GM21786 (cell line): ENCODE results near the gene RNF11.

ENCODE experiments used
- ATAC-seq: cut with Tn5 transposase; IDR thresholded peaks from one replicate; pipeline ENCODE4 v1.9.1; 2021; ENCODE audit not compliant: unreplicated experiment

The RNF11 gene

DNA sequence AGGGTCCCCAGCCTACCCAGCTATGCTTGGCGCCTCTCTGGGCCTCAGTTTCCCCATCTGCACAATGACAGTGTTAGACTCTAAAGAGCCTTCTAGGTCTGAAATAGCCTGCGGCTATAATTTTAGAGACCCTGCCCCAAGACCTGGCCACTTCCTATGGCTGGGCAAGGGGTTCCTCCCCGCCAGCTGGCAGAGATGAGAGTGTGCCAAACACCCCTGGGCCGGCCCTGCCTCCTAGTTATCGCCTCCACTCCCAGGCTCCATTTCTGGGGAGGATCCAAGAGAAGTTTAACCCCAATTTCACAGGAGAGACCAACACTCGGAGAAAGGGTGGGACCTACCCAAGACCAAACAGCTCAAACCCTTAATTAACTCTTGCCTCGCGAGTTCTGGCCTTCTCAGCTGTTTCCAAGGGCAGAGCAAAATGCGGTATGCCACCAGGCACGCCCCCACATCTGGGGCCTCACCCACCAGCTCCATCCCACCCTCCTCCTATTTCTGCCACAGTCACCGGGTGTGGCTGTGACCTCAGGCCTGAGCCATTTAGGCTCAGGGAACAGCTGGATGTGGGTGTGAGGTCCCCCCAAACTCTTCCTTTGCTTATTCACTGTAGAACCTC, 58.6 kb downstream of the RNF11 start:
- ATAC-seq, result no peak

DNA sequence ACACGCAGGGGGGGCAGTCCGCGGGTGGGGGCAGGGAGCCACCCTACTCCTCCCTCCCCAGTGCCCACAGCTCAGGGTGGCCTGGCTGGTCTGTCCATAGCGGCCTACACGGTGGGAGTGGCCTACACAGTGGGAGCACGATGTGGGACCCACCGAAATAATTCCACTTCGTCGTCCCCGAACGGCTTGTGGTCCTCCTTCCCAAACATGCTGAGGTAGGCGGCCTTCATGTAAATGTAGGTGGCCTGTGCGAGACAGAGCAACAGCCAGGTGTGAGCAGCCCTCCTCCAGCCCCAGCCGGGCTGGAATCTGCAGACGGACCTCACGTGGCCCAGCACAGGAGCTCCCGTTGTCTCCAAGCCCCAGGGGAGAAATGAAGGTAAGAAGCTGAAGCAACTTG, 59.9 kb downstream of the RNF11 start:
- no peak for ATAC-seq

DNA sequence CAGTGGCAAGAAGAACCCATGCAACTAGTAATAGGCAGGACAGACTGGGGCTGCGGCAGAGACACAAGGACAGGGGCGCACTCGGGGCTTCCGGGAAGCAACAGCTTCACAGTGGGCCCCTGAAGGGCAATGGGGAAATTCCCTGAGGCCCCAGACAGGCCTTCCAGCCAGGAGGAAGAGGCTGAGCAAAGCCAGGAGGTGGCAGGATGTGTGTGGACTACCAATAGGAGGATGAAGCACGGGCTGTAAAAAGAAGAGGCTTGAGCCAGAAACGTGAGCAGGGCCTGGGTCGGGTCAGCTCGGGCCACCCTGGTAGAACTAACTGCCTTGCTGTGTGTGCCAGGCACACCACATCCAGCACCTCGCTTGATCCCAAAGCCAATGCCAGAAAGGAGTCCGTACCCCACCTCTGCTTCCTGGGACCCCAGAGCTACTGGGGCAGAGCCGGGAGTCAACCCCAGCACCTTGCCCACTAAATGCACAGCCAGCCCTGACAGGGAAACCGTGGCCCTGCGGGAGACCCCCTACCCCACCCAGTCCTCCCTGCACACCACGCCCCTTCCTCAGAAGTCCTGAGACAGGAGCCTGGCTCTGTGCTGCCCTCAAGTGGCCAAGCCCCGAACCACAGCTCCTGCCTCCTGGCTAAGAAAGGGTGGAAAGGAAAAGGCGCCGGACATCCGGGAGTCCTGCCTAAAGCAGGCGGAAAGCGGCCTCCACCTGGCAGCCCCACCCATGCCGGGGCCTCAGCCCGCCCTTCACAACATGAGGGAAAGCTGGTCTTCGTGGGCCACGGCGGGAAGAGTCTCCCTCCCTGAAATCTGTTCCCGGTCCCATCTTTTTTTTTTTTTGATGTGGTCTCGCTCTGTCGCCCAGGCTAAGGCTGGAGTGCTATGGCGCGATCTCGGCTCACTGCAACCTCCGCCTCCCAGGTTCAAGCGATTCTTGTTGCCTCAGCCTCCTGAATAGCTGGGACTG, 60.6 kb downstream of the RNF11 start:
- ATAC-seq, result peak; percentile 54

DNA sequence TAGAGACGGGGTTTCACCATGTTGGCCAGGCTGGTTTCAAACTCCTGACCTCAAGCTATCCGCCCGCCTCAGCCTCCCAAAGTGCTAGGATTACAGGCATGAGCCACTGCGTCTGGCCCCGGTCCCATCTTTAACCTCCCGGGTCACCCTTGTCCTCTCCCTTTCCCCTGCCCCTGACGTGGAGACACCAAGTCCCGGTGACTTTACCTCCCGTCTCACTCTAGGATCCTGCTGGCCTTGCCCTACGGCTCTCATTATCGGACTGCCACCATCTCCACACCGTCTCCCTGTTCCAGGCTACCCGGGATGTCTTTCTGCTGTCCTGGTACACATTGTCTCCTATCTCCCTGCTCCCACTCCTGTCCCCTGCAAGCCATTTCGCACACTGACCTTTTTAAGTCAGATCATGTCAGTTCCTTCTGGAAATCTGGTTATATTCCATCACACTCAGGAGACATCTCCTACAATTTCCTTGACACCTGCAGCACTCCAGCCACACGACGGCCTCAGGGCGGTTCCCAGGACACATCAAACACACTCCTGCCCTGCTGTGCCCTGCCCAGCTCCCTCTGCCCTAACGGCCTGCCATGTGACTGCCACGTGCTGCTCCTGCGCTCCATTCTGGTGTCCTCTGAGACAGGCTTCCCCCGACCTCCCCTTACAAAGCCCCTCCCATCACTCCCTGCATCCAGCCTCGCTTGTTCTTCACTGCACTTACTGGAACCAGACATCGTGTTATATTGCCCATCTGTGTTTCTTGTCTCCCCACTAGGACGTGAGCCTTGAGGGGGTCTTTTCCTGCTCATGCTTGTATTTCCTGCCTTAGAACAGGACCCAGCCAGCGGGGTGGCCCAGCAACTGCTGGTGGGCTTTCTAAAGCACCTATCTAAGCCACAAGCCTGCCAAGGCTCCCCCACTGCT, 61.6 kb downstream of the RNF11 start:
- ATAC-seq, result no peak

DNA sequence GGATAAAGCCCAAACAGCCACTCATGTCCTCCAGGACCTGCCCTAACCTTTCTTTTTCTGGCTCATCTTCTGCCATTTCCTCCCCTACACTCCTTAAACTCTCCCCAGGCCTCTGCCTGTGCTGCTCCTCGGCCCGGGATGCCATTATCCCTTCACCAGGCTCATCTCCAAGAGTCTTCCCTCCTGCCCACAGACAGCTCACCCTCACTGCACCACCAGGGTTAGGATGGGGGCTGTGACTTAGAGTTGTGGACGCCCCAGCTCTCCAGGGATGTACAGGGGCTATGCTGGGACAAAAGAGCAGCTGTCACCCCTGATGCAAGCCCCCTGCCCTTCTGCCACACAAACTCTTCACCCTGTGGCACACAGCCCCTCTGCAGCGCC, 62.2 kb downstream of the RNF11 start:
- ATAC-seq, result no peak

DNA sequence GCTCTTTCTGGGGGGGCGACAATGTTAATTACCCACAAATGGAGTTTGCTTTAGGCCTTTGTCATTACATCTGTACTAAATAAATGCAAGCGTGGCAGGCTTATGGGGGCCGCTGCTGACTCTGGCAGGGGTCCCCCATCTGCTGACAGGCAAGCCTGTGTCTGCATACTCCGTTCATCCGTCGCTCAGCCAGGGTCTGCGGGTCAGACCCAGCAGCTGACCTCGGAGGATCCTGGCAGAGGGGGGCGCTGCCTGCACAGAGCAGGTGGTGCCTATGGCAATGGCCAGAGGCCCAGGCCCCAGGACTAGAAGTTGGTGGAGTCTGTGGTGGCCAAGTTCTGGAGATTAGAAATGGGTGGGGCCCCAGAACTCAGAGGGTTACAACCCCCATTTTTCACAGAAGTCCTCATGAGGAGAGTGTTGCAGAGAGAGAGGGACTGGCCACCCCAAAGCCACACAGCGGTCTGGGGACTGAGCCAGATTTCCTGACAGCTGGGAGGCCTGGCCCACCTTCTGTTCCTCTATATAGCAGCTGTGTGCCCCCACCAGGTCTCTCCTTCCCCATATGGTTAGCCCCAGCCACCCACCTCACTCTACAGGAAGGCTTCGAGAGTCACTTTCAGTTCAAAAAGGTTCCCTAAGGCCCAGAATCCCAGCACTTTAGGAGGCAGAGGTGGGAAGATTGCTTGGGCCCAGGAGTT, 63.3 kb downstream of the RNF11 start:
- no peak for ATAC-seq

DNA sequence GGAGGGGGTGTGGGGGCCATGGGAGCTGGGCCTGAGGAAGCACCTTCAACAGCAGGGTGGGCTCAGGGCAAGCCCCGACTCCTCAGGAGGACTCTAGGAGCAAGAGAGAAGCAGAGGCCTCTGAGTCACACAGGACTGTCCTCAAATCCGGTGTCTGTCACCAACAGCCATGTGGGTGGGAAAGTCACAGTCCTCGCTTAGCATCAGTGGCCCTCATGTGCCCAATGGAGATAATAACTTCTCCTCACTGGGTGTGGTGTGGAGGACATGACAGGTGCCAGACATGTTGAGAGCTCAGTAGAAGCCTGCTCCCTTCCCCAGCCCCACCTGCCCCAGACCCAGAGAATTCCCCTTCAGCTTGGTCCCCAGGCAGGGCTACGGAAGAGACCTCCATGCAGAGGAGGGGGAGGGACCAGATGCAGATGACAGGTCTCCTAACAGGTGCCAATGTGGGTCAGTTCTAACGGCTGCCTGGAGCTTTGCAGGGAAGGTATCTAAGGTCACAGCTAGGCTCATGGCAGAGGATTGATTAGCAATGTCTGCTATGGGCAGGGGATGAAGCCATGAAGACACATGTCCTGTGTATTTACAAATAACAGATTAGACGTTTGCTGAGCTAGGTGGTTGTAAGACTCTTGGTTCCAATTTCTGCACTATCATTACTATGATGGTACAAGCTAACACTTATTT, 64.1 kb downstream of the RNF11 start:
- ATAC-seq, result no peak

DNA sequence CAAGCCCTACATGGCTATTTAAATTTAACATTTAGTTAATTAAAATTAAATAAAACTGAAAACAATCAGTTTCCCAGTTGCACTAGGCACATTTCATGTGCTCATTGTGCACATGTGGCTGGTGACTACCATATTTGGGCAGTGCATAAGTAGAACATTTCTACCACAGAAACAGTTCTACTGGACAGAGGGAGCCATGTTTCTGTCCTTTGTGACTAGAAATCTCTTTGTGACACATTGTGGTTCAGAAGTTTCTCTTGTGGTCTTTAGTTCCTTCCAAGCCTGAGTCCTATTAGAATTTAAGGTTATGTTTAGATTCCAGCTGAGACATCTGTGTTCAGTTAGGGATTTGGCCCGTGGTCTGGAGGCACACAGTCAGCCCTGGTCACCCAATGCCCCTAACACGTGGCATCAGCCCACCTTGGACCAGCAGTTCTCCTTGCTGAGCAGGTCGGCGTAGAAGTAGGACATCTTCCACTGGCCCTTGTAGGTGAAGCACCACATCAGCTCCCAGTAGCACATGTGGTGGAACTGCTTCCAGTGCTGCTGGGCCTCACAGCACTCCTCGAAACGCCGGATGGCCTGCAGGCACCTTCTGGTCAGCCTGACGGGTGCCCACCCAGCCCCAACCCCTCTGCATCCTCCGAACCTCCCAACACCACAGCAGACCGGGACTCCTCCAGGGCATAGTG, 65.2 kb downstream of the RNF11 start:
- peak; percentile 31 for ATAC-seq

DNA sequence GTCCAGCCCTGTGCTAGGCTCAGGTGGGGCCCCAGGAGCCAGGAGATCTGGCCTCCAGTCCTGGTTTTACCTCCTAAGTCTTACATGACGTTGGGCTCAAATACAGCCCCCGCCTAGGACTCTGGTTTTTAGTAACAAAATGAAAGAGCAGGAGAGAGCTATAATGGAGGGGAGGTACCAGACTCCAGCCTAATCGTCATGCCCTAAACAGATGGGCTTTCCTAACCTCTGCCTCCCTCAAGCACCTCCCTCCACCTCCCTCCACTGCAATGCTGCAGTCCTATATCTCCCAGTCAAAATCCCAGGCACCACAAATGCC, 65.7 kb downstream of the RNF11 start:
- peak; percentile 6 for ATAC-seq

DNA sequence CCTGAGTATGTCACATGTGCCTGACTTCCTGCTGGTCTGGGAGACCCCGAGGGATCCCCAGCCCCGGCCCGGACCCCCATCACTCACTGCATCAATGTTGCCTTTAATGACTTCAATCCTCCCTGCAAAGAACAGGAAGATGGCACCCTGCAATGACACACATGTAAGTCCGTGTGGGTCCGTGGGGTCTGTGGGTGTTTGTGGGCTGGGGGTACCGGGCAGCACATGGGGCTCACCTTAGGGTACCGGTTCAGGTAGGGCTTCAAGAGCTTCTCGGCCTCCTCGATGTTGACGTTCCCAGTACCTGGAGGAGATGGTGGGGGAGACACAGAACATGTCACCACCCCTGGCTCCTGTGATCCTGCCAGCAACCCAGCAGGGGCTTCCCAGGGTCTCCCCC, 66.2 kb downstream of the RNF11 start:
- no peak for ATAC-seq

DNA sequence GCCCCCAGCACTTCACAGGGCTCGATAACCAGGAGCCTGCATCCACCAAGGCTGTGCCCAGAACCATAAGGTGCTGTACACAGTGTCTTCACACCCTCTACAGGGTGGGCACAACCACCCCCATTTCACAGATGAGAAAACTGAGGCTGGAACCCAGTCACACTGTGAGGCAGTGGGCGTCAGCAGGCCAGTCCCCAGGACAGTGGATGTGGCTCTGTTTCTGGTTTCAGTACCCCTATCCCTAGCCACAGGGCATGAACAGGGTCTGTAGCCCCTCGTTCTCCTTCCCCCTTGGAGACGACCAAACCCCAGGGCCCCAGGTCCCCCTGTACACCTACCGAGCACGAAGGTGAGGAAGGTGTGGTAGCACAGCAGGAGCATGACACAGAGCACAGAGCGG, 66.7 kb downstream of the RNF11 start:
- ATAC-seq, result no peak

DNA sequence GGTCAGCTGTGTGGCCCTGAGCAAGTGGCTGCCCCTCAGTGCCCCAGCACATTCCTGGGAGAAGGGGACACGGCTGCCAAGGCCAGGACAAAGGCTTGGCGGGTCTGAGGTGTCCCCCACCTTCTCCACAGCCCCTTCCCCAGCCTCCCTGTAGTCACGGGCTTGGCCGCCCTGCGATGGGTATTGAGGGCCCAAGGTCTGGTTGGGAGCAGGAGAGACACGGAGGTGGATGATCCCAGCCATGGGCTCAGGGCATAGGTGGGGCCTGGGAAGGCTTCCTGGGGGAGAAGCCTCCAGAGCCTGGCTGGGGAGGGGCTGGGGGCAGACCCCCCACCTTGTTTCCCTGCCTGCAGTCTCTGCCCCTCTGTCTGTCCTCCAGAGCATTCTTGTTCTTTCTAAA, 67.2 kb downstream of the RNF11 start:
- ATAC-seq, result no peak

DNA sequence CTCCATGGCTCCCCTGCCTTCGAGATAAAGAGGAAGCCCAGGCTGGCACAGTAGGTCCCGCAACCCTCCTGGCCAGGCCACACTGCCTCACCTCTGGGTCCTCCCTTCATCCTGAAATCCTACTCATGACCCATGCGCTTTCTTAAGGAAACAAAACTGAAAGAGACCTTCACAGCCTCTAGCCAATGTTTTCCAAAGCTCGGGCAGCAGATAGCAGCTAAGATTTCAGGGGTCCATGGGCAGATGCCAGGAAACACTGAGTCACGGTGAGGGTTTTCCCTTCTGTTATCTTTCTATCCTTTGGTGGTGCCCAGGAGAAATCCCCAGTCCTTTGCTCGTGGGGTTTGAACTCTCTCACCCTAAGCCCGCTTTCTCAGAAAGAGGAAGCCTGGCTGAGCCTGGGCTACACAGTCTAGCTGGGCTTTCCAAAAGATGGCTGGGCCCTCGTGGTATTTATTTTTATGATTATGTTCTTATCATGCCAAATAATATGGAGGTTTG, 67.7 kb downstream of the RNF11 start:
- ATAC-seq, result no peak

DNA sequence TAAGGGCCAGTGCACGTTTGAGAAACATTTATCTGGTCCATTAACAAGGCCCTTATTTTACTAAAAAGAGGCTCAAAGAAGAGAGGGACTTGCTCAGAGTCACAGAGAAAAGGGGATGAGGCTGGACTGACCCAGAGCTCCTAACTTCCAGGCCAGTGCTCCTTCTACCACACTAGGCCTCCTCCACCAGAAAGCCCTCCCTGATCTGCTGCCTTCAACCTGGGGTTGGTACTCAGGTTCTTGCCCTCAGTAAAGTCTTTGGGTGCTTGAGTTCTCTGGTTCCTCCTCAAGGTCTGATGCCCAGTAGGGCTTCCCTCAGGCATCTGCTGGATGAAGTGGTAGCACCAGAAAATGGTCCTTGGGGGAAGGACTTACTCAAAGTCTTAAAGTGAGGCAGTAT, 68.3 kb downstream of the RNF11 start:
- ATAC-seq, result no peak

DNA sequence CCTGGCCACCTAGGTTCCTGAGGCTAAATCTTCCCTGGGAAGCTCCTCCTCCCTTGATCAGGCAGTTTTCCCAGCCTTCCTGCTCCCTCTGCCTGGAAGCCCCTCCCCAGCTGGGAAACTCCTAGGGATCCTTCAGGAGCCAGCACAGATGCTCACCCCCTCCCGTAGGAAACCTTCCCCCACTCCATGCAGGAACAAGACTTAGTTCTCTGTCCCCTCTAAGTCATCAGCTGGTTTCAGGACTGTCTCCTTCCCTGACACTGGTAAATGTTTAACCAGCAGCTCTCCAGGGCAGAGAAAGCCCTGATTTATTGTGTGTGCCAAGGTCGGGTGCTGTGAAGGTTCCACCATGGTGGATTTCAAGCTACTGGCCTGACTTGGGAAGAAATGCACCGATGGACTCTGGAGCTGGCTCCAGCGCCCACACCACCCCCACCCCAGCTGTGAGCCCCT, 69.3 kb downstream of the RNF11 start:
- ATAC-seq, result no peak

DNA sequence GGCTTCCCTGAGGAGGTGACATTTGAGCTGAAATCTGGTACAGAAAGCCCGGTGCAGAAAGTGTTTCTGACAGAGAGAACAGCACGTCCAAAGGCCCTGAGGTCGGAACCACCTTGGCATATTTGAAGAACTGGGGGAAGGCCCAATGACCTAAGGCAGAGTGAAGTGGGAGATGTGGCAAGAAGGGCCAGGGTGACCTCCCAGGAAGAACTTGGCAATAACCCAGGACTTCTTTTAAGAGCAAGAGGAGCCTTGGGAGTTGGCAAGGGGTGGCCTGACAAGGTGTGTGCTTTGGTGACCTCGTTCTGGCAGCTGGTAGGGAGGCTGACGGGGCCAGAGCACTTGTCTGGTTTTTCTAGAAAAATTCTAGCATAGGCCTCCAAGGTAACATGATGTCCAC, 70.9 kb downstream of the RNF11 start:
- ATAC-seq, result no peak

DNA sequence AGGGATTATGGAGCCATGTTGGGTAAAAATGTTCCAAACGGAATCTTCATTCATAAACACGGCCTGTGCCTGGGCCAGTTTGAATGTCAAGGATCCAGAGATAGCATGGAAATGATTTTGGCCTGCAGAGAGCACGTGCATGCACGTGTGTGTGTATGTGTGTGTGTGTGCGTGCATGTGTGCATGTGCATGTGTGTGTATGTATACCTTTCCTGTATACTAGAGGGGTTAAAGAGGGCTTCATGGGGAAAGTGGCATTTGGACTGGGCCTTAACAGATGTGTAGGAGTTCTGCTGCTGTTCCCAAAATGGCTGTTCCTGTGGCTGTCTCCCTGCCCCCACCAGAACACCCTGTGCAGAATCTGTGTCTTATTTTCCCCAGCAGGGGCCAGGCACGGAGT, 72.6 kb downstream of the RNF11 start:
- no peak for ATAC-seq

DNA sequence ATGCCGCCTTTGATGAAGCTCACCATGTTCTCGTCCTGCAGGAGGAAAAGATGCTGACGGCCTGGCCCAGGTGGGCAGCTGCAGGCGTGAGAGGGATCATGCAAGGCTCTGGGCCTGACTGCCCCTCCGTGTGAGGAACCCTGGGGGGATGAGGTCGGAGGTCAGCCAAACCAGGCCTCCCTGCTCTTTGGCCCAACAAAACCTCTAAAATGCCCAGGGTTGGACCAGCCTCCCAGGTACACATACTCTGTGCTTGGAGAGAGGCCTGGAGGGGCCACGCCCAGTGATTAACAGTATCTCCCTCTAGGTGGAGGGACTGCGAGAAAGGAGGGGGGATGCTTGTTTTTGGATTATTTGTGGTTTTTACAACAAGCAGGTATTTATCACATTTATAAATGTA, 73.2 kb downstream of the RNF11 start:
- no peak for ATAC-seq

DNA sequence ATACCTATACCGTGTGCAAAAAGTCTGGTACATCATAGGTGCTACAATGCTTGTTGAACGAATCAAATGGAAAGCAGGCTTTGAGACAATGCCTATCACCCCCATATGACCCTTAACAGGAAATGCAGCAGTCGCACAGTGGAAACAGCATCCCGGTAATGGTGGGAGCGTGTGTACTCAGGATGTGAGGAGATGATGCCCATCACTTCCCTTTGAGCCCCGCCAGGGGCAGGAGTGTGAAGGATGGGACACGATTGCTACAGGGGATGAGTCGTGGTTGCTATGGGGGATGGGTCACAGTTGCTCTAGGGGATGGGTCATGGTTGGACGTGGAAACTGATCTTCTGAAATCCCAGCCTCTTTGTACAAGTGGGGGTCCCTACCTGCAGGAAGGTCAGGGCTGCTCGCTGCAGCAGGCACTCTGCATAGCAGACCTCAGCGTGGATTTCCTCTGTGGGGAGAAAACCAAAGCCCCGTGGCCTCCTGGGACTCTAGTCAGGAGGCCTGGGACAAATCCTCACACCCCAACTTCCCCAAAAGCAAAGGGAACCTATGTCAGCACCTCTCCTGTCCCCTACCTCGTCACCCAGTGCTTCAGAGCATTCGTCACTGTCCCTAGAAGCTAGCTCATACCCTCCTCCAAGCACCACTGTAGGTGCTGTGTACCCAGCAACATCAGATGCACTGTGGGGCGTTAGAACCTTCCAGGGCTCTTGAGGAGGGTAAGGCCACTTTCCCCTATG, 75.0 kb downstream of the RNF11 start:
- ATAC-seq, result no peak
